IMR-90 (cell line): ENCODE data around the gene SUPT3H. TPM values are rescaled to one million over a fixed set of nuclear protein-coding genes. Genes with fewer than 3 reads are reported as not detected.

Experiments used
- ATAC-seq: fragments of 200-7000 bp; cut with Tn5 transposase; 2 replicates; pipeline ENCODE4 v1.9.1; 2020; ENCODE audit warnings: low read depth, mild to moderate bottlenecking, moderate library complexity
- BruUV-seq: library from RNA; stranded (reverse); fragments of 400-500 nt; replicated peaks from 2 replicates; lab custom pipeline; 2021; lab: Mats Ljungman, UMichigan
- CTCF ChIA-PET: fragments of 300-600 bp; formaldehyde crosslinking; extraction: SDS; loops from one replicate; lab custom pipeline; 2021; ENCODE audit warnings: antibody characterized with exemption; lab: Yijun Ruan, JAX
- POLR2A ChIA-PET: fragments of 300-600 bp; sonication (Branson Sonifier 250); formaldehyde crosslinking; loops from one replicate; lab custom pipeline; 2022; ENCODE audit warnings: antibody characterized with exemption; ENCODE audit not compliant: unreplicated experiment; lab: Charles Lee
- DNase-seq: peaks from one replicate; pipeline ENCODE4 v3.0.0; 2013
- H2AFZ ChIP-seq: replicated peaks from 2 replicates; pipeline ENCODE3; 2013; ENCODE audit warnings: low read length, mild to moderate bottlenecking; ENCODE audit not compliant: poor library complexity
- H2AK5ac ChIP-seq: 2 replicates; pipeline ENCODE4 v1.6.1; 2013; ENCODE audit warnings: low read depth, low read length, inconsistent platforms
- H2AK9ac ChIP-seq: replicated peaks from 2 replicates; pipeline ENCODE3; 2013; ENCODE audit warnings: mild to moderate bottlenecking, low read depth, low read length, moderate library complexity; ENCODE audit not compliant: poor library complexity
- H2BK120ac ChIP-seq: 2 replicates; pipeline ENCODE4 v1.6.1; 2013; ENCODE audit warnings: low read depth, low read length, inconsistent platforms
- H2BK15ac ChIP-seq: 3 replicates; pipeline ENCODE4 v1.6.1; 2013; ENCODE audit warnings: low read depth, low read length, inconsistent platforms
- H2BK20ac ChIP-seq: 2 replicates; pipeline ENCODE4 v1.6.1; 2013; ENCODE audit warnings: low read depth, mild to moderate bottlenecking, inconsistent platforms, low read length, moderate library complexity
- H2BK5ac ChIP-seq: 2 replicates; pipeline ENCODE4 v1.6.1; 2013; ENCODE audit warnings: mild to moderate bottlenecking, low read depth, low read length, inconsistent platforms; ENCODE audit not compliant: poor library complexity, severe bottlenecking
- H3K14ac ChIP-seq: replicated peaks from 2 replicates; pipeline ENCODE4 v1.6.1; 2013; ENCODE audit warnings: low read depth, low read length, inconsistent platforms
- H3K18ac ChIP-seq: 2 replicates; pipeline ENCODE4 v1.6.1; 2013; ENCODE audit warnings: low read depth, low read length, control low read depth
- H3K23ac ChIP-seq: 2 replicates; pipeline ENCODE4 v1.6.1; 2013; ENCODE audit warnings: low read depth, low read length, inconsistent platforms
- H3K27ac ChIP-seq: 2 replicates; pipeline ENCODE4 v1.5.1; 2013; ENCODE audit warnings: mild to moderate bottlenecking, control low read depth, low read length; ENCODE audit not compliant: insufficient read depth
- H3K27me3 ChIP-seq: 2 replicates; pipeline ENCODE4 v1.6.1; 2013; ENCODE audit warnings: low read length; ENCODE audit not compliant: control insufficient read depth, insufficient read depth
- H3K36me3 ChIP-seq: 2 replicates; pipeline ENCODE4 v1.6.1; 2013; ENCODE audit warnings: low read length, mixed read lengths; ENCODE audit not compliant: control insufficient read depth, insufficient read depth
- H3K4ac ChIP-seq: 2 replicates; pipeline ENCODE4 v1.6.1; 2013; ENCODE audit warnings: low read depth, low read length, inconsistent platforms
- H3K4me1 ChIP-seq: 2 replicates; pipeline ENCODE4 v1.6.1; 2013; ENCODE audit warnings: low read length, mixed read lengths; ENCODE audit not compliant: control insufficient read depth, insufficient read depth
- H3K4me2 ChIP-seq: 2 replicates; pipeline ENCODE4 v1.6.1; 2013; ENCODE audit warnings: low read depth, mild to moderate bottlenecking, control low read depth, low read length, moderate library complexity
- H3K4me3 ChIP-seq: 2 replicates; pipeline ENCODE4 v1.5.1; 2013; ENCODE audit warnings: low read depth, mild to moderate bottlenecking, control low read depth, low read length, moderate library complexity; ENCODE audit not compliant: insufficient read depth
- H3K56ac ChIP-seq: 2 replicates; pipeline ENCODE4 v1.6.1; 2013; ENCODE audit warnings: low read length, inconsistent platforms; ENCODE audit not compliant: insufficient read depth; ENCODE audit errors: extremely low read depth
- H3K79me1 ChIP-seq, 2 experiments: 2 replicates each; pipeline ENCODE4 v1.6.1; 2013; ENCODE audit warnings: low read length in 2 of 2, inconsistent platforms in 1 of 2, low read depth in 1 of 2
- H3K9ac ChIP-seq: 2 replicates; pipeline ENCODE4 v1.6.1; 2013; ENCODE audit warnings: low read depth, low read length, control low read depth
- H3K9me1 ChIP-seq: 2 replicates; pipeline ENCODE4 v1.6.1; 2013; ENCODE audit warnings: low read length, inconsistent platforms; ENCODE audit not compliant: insufficient read depth
- H3K9me3 ChIP-seq: 2 replicates; pipeline ENCODE4 v1.6.1; 2013; ENCODE audit warnings: low read length; ENCODE audit not compliant: control insufficient read depth, insufficient read depth
- H4K20me1 ChIP-seq: 2 replicates; pipeline ENCODE4 v1.6.1; 2013; ENCODE audit warnings: low read length, inconsistent platforms; ENCODE audit not compliant: insufficient read depth
- H4K5ac ChIP-seq: 2 replicates; pipeline ENCODE4 v1.6.1; 2013; ENCODE audit warnings: mild to moderate bottlenecking, low read depth, low read length, control low read depth
- H4K8ac ChIP-seq, 2 experiments: 2 replicates each; pipeline ENCODE4 v1.6.1; 2013; ENCODE audit warnings: low read depth in 2 of 2, low read length in 2 of 2, control low read depth in 1 of 2, inconsistent platforms in 1 of 2
- H4K91ac ChIP-seq: 2 replicates; pipeline ENCODE4 v1.6.1; 2013; ENCODE audit warnings: low read depth, low read length, inconsistent platforms; ENCODE audit not compliant: insufficient read depth
- BHLHE40 ChIP-seq: fragments of 150-350 bp; IDR thresholded peaks from 2 replicates; pipeline ENCODE4 v1.6.1; 2016; ENCODE audit warnings: mild to moderate bottlenecking, low read depth, low read length
- CEBPB ChIP-seq: IDR thresholded peaks from 2 replicates; pipeline ENCODE4 v1.6.1; 2012; ENCODE audit warnings: low read depth, low read length, improper control_type of control experiment
- CHD1 ChIP-seq: IDR thresholded peaks from 2 replicates; pipeline ENCODE4 v1.6.1; 2012; ENCODE audit warnings: low read depth, low read length, improper control_type of control experiment
- CTCF ChIP-seq: conservative IDR thresholded peaks from 2 replicates; pipeline ENCODE4 v1.5.1; 2012; ENCODE audit warnings: mild to moderate bottlenecking, low read depth, low read length, improper control_type of control experiment
- ELK1 ChIP-seq: fragments of 150-350 bp; IDR thresholded peaks from 2 replicates; pipeline ENCODE4 v1.6.1; 2016; ENCODE audit warnings: low read depth, mild to moderate bottlenecking, low read length, moderate library complexity, borderline replicate concordance
- FOS ChIP-seq: fragments of 150-350 bp; IDR thresholded peaks from 2 replicates; pipeline ENCODE4 v1.6.1; 2016; ENCODE audit warnings: low read depth, low read length
- MAFK ChIP-seq: IDR thresholded peaks from 2 replicates; pipeline ENCODE4 v1.6.1; 2012; ENCODE audit warnings: low read depth, low read length, improper control_type of control experiment
- MAZ ChIP-seq: IDR thresholded peaks from 2 replicates; pipeline ENCODE4 v1.6.1; 2012; ENCODE audit warnings: low read depth, mild to moderate bottlenecking, low read length, improper control_type of control experiment, moderate library complexity, borderline replicate concordance
- MXI1 ChIP-seq: IDR thresholded peaks from 2 replicates; pipeline ENCODE4 v1.6.1; 2012; ENCODE audit warnings: low read depth, mild to moderate bottlenecking, low read length, moderate library complexity, borderline replicate concordance
- NFE2L2 ChIP-seq: fragments of 150-350 bp; IDR thresholded peaks from 2 replicates; pipeline ENCODE4 v1.6.1; 2016; ENCODE audit warnings: low read depth, mild to moderate bottlenecking, low read length
- POLR2A ChIP-seq: IDR thresholded peaks from 2 replicates; pipeline ENCODE4 v1.6.1; 2012; ENCODE audit warnings: mild to moderate bottlenecking, low read depth, low read length
- RAD21 ChIP-seq: IDR thresholded peaks from 2 replicates; pipeline ENCODE4 v1.6.1; 2012; ENCODE audit warnings: low read length, improper control_type of control experiment
- RCOR1 ChIP-seq: IDR thresholded peaks from 2 replicates; pipeline ENCODE4 v1.6.1; 2012; ENCODE audit warnings: mild to moderate bottlenecking, low read length, improper control_type of control experiment; ENCODE audit not compliant: insufficient replicate concordance
- RFX5 ChIP-seq: IDR thresholded peaks from 2 replicates; pipeline ENCODE4 v1.8.0; 2012; ENCODE audit warnings: low read depth, mild to moderate bottlenecking, low read length, moderate library complexity
- SMC3 ChIP-seq: fragments of 150-350 bp; IDR thresholded peaks from 2 replicates; pipeline ENCODE4 v1.6.1; 2016; ENCODE audit warnings: low read depth, mild to moderate bottlenecking, antibody characterized with exemption, low read length, moderate library complexity
- USF2 ChIP-seq: fragments of 150-350 bp; IDR thresholded peaks from 2 replicates; pipeline ENCODE4 v1.6.1; 2017; ENCODE audit warnings: mild to moderate bottlenecking, antibody characterized with exemption, low read length, low read depth
- WGBS, 2 experiments: methylation state at CpG; one replicate each; pipeline versions ENCODE4 v1.1.5 to v1.1.7; 2013; ENCODE audit warnings: missing lambda C conversion rate in 2 of 2; ENCODE audit not compliant: insufficient read length in 1 of 2; ENCODE audit errors: extremely low coverage in 2 of 2; 5-methylcytosine and 5-hydroxymethylcytosine counted together
- dilution Hi-C: fragments of 300-500 bp; cut with HindIII; formaldehyde crosslinking; loops from one replicate; pipeline ENCODE4 v1.14.3; 2018; ENCODE audit warnings: low sequenced_read_pairs; ENCODE audit not compliant: unreplicated experiment
- in situ Hi-C: fragments of 300-500 bp; cut with MboI; formaldehyde crosslinking; loops from 3 replicates; pipeline ENCODE4 v1.14.3; 2019; ENCODE audit warnings: low sequenced_read_pairs, inconsistent platforms, mixed read lengths
- intact Hi-C: fragments of 100-400 bp; cut with micrococcal nuclease; formaldehyde crosslinking; loops from 2 replicates; pipeline ENCODE4 v1.10.0; 2022
- polyA plus RNA-seq, 3 experiments: library from polyadenylated mRNA; depleted of rRNA; stranded (reverse); fragments of >200 nt; gene quantifications; 2 replicates each; pipeline ENCODE4 v1.2.3, GENCODE V29; 2012; ENCODE audit warnings: low replicate concordance in 1 of 3
- total RNA-seq: library from RNA; depleted of rRNA; stranded (reverse); fragments of >200 nt; gene quantifications from 2 replicates; pipeline ENCODE4 v1.2.3, GENCODE V29; 2012

SUPT3H gene
- total and polyA plus RNA-seq, 2 of the 4 experiments (the other 2 are of a cell fraction), result 4.5 to 5.0 TPM

- no peaks in the 10 kb centered on the region for H3K79me1 ChIP-seq
- no peak overlapping the region for H2BK15ac ChIP-seq
- no peaks in the 10 kb centered on the region for H3K9me1 ChIP-seq
- POLR2A ChIA-PET, result no interaction called here
- no peak overlapping the region for H2BK20ac ChIP-seq
- H2AFZ ChIP-seq, result no peak overlapping the region
- dilution Hi-C loops, result no loop called here
- H3K9ac ChIP-seq, result no peak overlapping the region
- no peak overlapping the region for H3K18ac ChIP-seq
- no peak overlapping the region for H3K4ac ChIP-seq
- H2AK5ac ChIP-seq, result no peak overlapping the region
- no TSS peak for BruUV-seq
- no peak overlapping the region for H3K27ac ChIP-seq
- H3K4me2 ChIP-seq, result no peak overlapping the region
- H3K9me3 ChIP-seq, result no peaks in the 10 kb centered on the region
- intact Hi-C loops, result no loop called here
- no peak overlapping the region for H4K91ac ChIP-seq
- H3K36me3 ChIP-seq, result no peaks in the 10 kb centered on the region
- H2AK9ac ChIP-seq, result no peak overlapping the region
- in situ Hi-C loops, result no loop called here
- no peak overlapping the region for H4K8ac ChIP-seq
- H4K20me1 ChIP-seq, result no peaks in the 10 kb centered on the region
- H3K23ac ChIP-seq, result no peak overlapping the region
- DNase-seq (no peak), ATAC-seq (no peak)
- no peaks in the 10 kb centered on the region for H3K4me1 ChIP-seq
- no peaks in the 10 kb centered on the region for H3K27me3 ChIP-seq
- no CpG with 5 or more reads among the region's 2 CpGs for WGBS, 2 experiments
- no peak overlapping the region for H2BK120ac ChIP-seq
- no peak overlapping the region for H3K14ac ChIP-seq
- H4K5ac ChIP-seq, result no peak overlapping the region
- H2BK5ac ChIP-seq, result no peak overlapping the region
- no peak overlapping the region for H3K4me3 ChIP-seq
- TF ChIP-seq ELK1 (no peak), MXI1 (no peak), NFE2L2 (no peak), CHD1 (no peak), FOS (no peak), SMC3 (no peak), BHLHE40 (no peak), POLR2A (no peak), CTCF (no peak), RFX5 (no peak), USF2 (no peak), CEBPB (no peak), RCOR1 (no peak), RAD21 (no peak), MAZ (no peak), MAFK (no peak)
- H3K56ac ChIP-seq, result no peak overlapping the region
- CTCF ChIA-PET, result no interaction called here
These were observed 325.4 kb downstream of the SUPT3H start for GRCh38 chr6:45052325-45052724.
